OCI-LY3 (cell line): Measurements from ENCODE around the gene STX2.

Experiments used
- CTCF ChIP-seq: fragments of 200-600, 300-600 bp; sonication (generic); IDR thresholded peaks from 2 replicates; pipeline ENCODE4 v1.5.1; 2014; ENCODE audit warnings: antibody characterized with exemption, low read length, low read depth
- EZH2phosphoT487 ChIP-seq: fragments of 200-600 bp; shearing (Covaris generic); IDR thresholded peaks from 2 replicates; pipeline ENCODE4 v1.6.1; 2018; ENCODE audit warnings: antibody characterized with exemption, mixed run types, low read depth

GRCh38 chr12:130745921-130746320 lies 93.1 kb downstream of the STX2 start:
- TF ChIP-seq CTCF (no peak), EZH2phosphoT487 (no peak)
